Measurements from ENCODE around the gene ZMYND19. TPM values are rescaled to one million over a fixed set of nuclear protein-coding genes. Genes with fewer than 3 reads are reported as not detected.

ZMYND19 gene
- total and polyA plus RNA-seq, 2 of the 8 experiments (the other 6 are each of a cell fraction or from before 2014, with no cell fraction given): 42.4 to 58.7 TPM

DNA sequence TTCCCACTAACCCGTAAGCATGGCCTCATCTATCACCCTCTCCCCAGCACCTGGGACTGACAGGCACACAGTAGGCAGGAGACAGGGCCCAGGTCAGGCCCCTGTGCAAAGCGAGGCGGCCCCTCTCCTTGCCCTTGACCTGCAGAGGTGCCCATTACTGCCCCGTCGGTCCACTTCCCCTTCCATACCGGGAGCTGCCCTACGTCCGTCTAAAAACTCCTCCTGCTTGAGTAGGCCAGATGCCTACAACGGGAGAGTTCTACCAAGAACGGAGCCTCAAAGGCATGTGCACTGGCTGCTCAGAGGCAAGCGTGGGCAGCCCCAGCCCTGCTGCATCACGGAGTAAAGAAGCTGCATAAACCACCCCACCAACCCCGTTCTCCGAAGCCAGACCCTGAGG is 7.0 kb downstream of the ZMYND19 start:
- peaks cover 0 to 7% of the 10 kb centered on the region in 2 experiments; a peak in 1 of 4 replicates for H3K79me2 ChIP-seq (ENCODE audit: control insufficient read depth in 1 of 2, insufficient read depth in 2 of 2, low read length in 2 of 2)
- H2BK12ac ChIP-seq (ENCODE audit: low read depth, low read length): no peak overlapping the region
- H2BK20ac ChIP-seq (ENCODE audit: low read length): no peak overlapping the region
- peaks cover 0 to 15% (median 6%) of the 10 kb centered on the region in 4 experiments; a peak in 5 of 7 replicates for H3K4me1 ChIP-seq (replicated peaks in 1 of 4; ENCODE audit: control insufficient read depth in 3 of 4, insufficient read depth in 4 of 4, low read length in 3 of 4)
- no peak overlapping the region for H2BK120ac ChIP-seq (replicated peaks; ENCODE audit: low read depth, low read length)
- ChIA-PET POLR2A (ENCODE audit: partially characterized antibody) (interaction anchor here (3.2 kb wide), 1 partner anchor 10 kb away, joined by 13 read pairs; no protein-coding TSS in a partner anchor), CTCF (ENCODE audit: partially characterized antibody) (interaction anchor here (0.7 to 5.9 kb wide), 8 partner anchors 9 to 89 kb away, joined by 3 to 46 read pairs (median 6); no protein-coding TSS in a partner anchor)
- DNase-seq (ENCODE audit: low read depth in 1 of 2, low spot score in 2 of 2) (no peak), FAIRE-seq (no peak)
- no peak overlapping the region for H3K9ac ChIP-seq (replicated peaks in 1 of 4; ENCODE audit: extremely low read depth in 1 of 4, low read depth in 3 of 4, low read length in 3 of 4)
- no peak overlapping the region for H3K27ac ChIP-seq (ENCODE audit: low read depth, low read length)
- no peak overlapping the region for H2AFZ ChIP-seq (ENCODE audit: low read length)
- H3K9me3 ChIP-seq (ENCODE audit: insufficient read depth in 2 of 2, low read depth in 1 of 2, low read length in 1 of 2): no peaks in the 10 kb centered on the region
- H3K79me1 ChIP-seq (ENCODE audit: low read depth, low read length): peaks cover 25% of the 10 kb centered on the region
- no peak overlapping the region for H3K14ac ChIP-seq (ENCODE audit: insufficient read length)
- no peaks in the 10 kb centered on the region for H3K27me3 ChIP-seq (replicated peaks in 1 of 4; ENCODE audit: control insufficient read depth in 3 of 4, extremely low read depth in 1 of 4, insufficient read depth in 3 of 4, low read length in 3 of 4)
- H3K4me2 ChIP-seq (ENCODE audit: insufficient read depth in 1 of 2, low read depth in 2 of 2, low read length in 2 of 2): no peak overlapping the region
- H4K20me1 ChIP-seq (replicated peaks in 1 of 2; ENCODE audit: control insufficient read depth in 1 of 2, insufficient read depth in 2 of 2, low read length in 2 of 2): peaks cover 19 to 53% of the 10 kb centered on the region in 2 experiments
- no peak overlapping the region for H3K23ac ChIP-seq (ENCODE audit: insufficient read length)
- no peak overlapping the region; the same call in 1 of the 2 replicates for H4K8ac ChIP-seq (ENCODE audit: extremely low read depth, insufficient read depth, low read length)
- H3K4ac ChIP-seq (replicated peaks; ENCODE audit: insufficient read length, low read depth, low read length): no peak overlapping the region
- no peak overlapping the region for H3K18ac ChIP-seq (ENCODE audit: extremely low read depth, low read length)
- H4K91ac ChIP-seq (replicated peaks; ENCODE audit: insufficient read length, low read length): no peak overlapping the region
- no peak overlapping the region for H2BK5ac ChIP-seq (ENCODE audit: low read depth, low read length)
- H3K4me3 ChIP-seq (ENCODE audit: extremely low read depth in 1 of 4, insufficient read depth in 2 of 4, low read depth in 3 of 4, low read length in 4 of 4): no peak overlapping the region
- H3K56ac ChIP-seq (replicated peaks; ENCODE audit: insufficient read length, low read depth, low read length): no peak overlapping the region
- H3K23me2 ChIP-seq (ENCODE audit: low read depth, low read length): no peaks in the 10 kb centered on the region
- no peak overlapping the region for H2AK5ac ChIP-seq (ENCODE audit: low read depth, low read length)
- peaks cover 27 to 63% (median 48%) of the 10 kb centered on the region in 4 experiments for H3K36me3 ChIP-seq (ENCODE audit: control insufficient read depth in 2 of 4, insufficient read depth in 4 of 4, low read length in 3 of 4)
- WGBS, 2 experiments (ENCODE audit: extremely low coverage in 1 of 2, insufficient coverage in 1 of 2, insufficient read length in 1 of 2, insufficient replicate concordance in 2 of 2, low coverage in 1 of 2, low lambda C conversion rate in 2 of 2, missing lambda C conversion rate in 1 of 2): 87% methylated on average over 14 of the region's 14 CpGs; no CpG with 5 or more reads in 1 of the 2 experiments
- H4K5ac ChIP-seq (ENCODE audit: insufficient read length, low read depth, low read length): no peak overlapping the region
- H2BK15ac ChIP-seq (ENCODE audit: low read length): no peak overlapping the region
- TF ChIP-seq SP4 (IDR thresholded peaks at IDR 0.05; ENCODE audit: low read length): no peak
- TF ChIP-seq, protein P1, sequence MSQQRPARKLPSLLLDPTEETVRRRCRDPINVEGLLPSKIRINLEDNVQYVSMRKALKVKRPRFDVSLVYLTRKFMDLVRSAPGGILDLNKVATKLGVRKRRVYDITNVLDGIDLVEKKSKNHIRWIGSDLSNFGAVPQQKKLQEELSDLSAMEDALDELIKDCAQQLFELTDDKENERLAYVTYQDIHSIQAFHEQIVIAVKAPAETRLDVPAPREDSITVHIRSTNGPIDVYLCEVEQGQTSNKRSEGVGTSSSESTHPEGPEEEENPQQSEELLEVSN (IDR thresholded peaks at IDR 0.05): no peak
- TF ChIP-seq, protein P2, sequence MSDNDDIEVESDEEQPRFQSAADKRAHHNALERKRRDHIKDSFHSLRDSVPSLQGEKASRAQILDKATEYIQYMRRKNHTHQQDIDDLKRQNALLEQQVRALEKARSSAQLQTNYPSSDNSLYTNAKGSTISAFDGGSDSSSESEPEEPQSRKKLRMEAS (IDR thresholded peaks at IDR 0.05): no peak
- TF ChIP-seq TAF1 (IDR thresholded peaks at IDR 0.05; ENCODE audit: low read depth, low read length): no peak
- TF ChIP-seq NRF1 (IDR thresholded peaks at IDR 0.05; ENCODE audit: low read depth, low read length): no peak

Data from H1 (cell line).